GM12878 (cell line): ENCODE measurements around the gene LMNTD2. TPM values are rescaled to one million over a fixed set of nuclear protein-coding genes. Genes with fewer than 3 reads are reported as not detected.

Source experiments
- ATAC-seq: fragments of 200-7000 bp; cut with Tn5 transposase; 3 replicates; pipeline ENCODE4 v1.9.1; 2020; ENCODE audit warnings: mild to moderate bottlenecking, moderate library complexity
- BruUV-seq: library from RNA; stranded (reverse); fragments of 400-500 nt; replicated peaks from 2 replicates; lab custom pipeline; 2021; lab: Mats Ljungman, UMichigan
- CTCF ChIA-PET: fragments of 300-600 bp; sonication (Branson Sonifier 250); formaldehyde crosslinking; extraction: SDS; loops from one replicate; lab custom pipeline; 2021; ENCODE audit warnings: inconsistent platforms; lab: Yijun Ruan, JAX
- POLR2A ChIA-PET: fragments of 350-600 bp; formaldehyde crosslinking; extraction: SDS; loops from one replicate; lab custom pipeline; 2021; ENCODE audit warnings: inconsistent platforms; lab: Charles Lee
- RAD21 ChIA-PET: fragments of 300-600 bp; sonication (Branson Sonifier 250); formaldehyde crosslinking; loops from one replicate; lab custom pipeline; 2023; ENCODE audit warnings: antibody characterized with exemption; ENCODE audit not compliant: unreplicated experiment; lab: Charles Lee
- SMC1A ChIA-PET: fragments of 300-600 bp; sonication (Branson Sonifier 250); formaldehyde crosslinking; loops from one replicate; lab custom pipeline; 2023; ENCODE audit not compliant: unreplicated experiment, uncharacterized antibody; lab: Charles Lee
- DNase-seq: peaks from one replicate; pipeline ENCODE4 v3.0.0-alpha.2; 2011; ENCODE audit warnings: low read depth, low spot score
- FAIRE-seq: peaks from 3 replicates; lab custom pipeline; 2011; peaks lifted over from hg19 to GRCh38; lab: Jason Lieb, UNC
- H2AFZ ChIP-seq: 2 replicates; pipeline ENCODE4 v1.6.0; 2011; ENCODE audit warnings: low read depth, low read length, control low read depth; ENCODE audit not compliant: control insufficient read depth
- H3K27ac ChIP-seq: 2 replicates; pipeline ENCODE4 v1.5.1; 2011; ENCODE audit warnings: control low read depth; ENCODE audit not compliant: control insufficient read depth, insufficient read depth
- H3K27me3 ChIP-seq, 2 experiments: replicated peaks in 1 of 2; 2 replicates each; pipeline versions ENCODE4 v1.6.0 to v1.6.1; 2011; ENCODE audit warnings: low read length in 1 of 2; ENCODE audit not compliant: control insufficient read depth in 2 of 2, insufficient read depth in 2 of 2
- H3K36me3 ChIP-seq, 2 experiments: 2 replicates each; pipeline ENCODE4 v1.5.1; 2011; ENCODE audit warnings: low read length in 1 of 2; ENCODE audit not compliant: control insufficient read depth in 2 of 2, insufficient read depth in 2 of 2
- H3K4me1 ChIP-seq: 2 replicates; pipeline ENCODE4 v1.6.1; 2011; ENCODE audit warnings: mild to moderate bottlenecking, low read length, moderate library complexity, mixed read lengths; ENCODE audit not compliant: control insufficient read depth, insufficient read depth
- H3K4me2 ChIP-seq: 2 replicates; pipeline ENCODE4 v1.6.0; 2011; ENCODE audit warnings: control low read depth; ENCODE audit not compliant: control insufficient read depth, insufficient read depth
- H3K4me3 ChIP-seq: fragments of 200-600 bp; sonication (generic); 2 replicates; pipeline ENCODE4 v1.5.1; 2016
- H3K79me2 ChIP-seq: 2 replicates; pipeline ENCODE4 v1.6.0; 2011; ENCODE audit warnings: low read length; ENCODE audit not compliant: control insufficient read depth, insufficient read depth
- H3K9ac ChIP-seq: 2 replicates; pipeline ENCODE4 v1.8.0; 2011; ENCODE audit warnings: low read length, control low read depth, mixed read lengths; ENCODE audit not compliant: control insufficient read depth, insufficient read depth
- H3K9me3 ChIP-seq: replicated peaks from 3 replicates; pipeline ENCODE4 v1.5.1; 2011; ENCODE audit warnings: mild to moderate bottlenecking, low read length; ENCODE audit not compliant: control insufficient read depth, insufficient read depth
- H4K20me1 ChIP-seq: 2 replicates; pipeline ENCODE4 v1.6.0; 2011; ENCODE audit not compliant: control insufficient read depth, insufficient read depth
- ATF7 ChIP-seq: fragments of 450-650 bp; IDR thresholded peaks from 2 replicates; pipeline ENCODE4 v1.6.1; 2016; ENCODE audit warnings: low read depth, mild to moderate bottlenecking
- BMI1 ChIP-seq: fragments of 450-650 bp; IDR thresholded peaks from 2 replicates; pipeline ENCODE4 v1.6.1; 2016; ENCODE audit warnings: mild to moderate bottlenecking, moderate library complexity, borderline replicate concordance
- CEBPB ChIP-seq, 2 experiments: fragments of 150-350 bp in 1 of 2; IDR thresholded peaks; 2 replicates each; pipeline ENCODE4 v1.6.1; 2012 to 2014; ENCODE audit warnings: low read depth in 2 of 2, low read length in 2 of 2, borderline replicate concordance in 1 of 2, inconsistent platforms in 1 of 2
- E4F1 ChIP-seq: fragments of 450-650 bp; IDR thresholded peaks from 2 replicates; pipeline ENCODE4 v1.6.1; 2018; ENCODE audit warnings: borderline replicate concordance, mild to moderate bottlenecking; ENCODE audit not compliant: partially characterized antibody
- EED ChIP-seq: sonication (generic); IDR thresholded peaks from 2 replicates; pipeline ENCODE4 v1.6.1; 2016; ENCODE audit warnings: antibody characterized with exemption, low read depth
- EP300 ChIP-seq, 2 experiments: fragments of 150-350 bp in 1 of 2; IDR thresholded peaks; 2 replicates each; pipeline ENCODE4 v1.6.1; 2011 to 2012; ENCODE audit warnings: low read depth in 2 of 2, low read length in 2 of 2, borderline replicate concordance in 1 of 2, improper control_type of control experiment in 1 of 2, inconsistent platforms in 1 of 2; ENCODE audit not compliant: control insufficient read depth in 1 of 2
- ETV6 ChIP-seq, 2 experiments: fragments of 450-650 bp in 1 of 2; IDR thresholded peaks in 1 of 2; conservative IDR thresholded peaks in 1 of 2; 2 replicates each; pipeline ENCODE4 v1.6.1; 2014; ENCODE audit warnings: antibody characterized with exemption in 1 of 2, borderline replicate concordance in 1 of 2, low read depth in 1 of 2, mild to moderate bottlenecking in 1 of 2, moderate library complexity in 1 of 2
- FOXK2 ChIP-seq: fragments of 450-650 bp; IDR thresholded peaks from 2 replicates; pipeline ENCODE4 v1.6.1; 2017; ENCODE audit warnings: mild to moderate bottlenecking, moderate library complexity
- HDAC6 ChIP-seq: fragments of 200-600 bp; sonication (generic); IDR thresholded peaks from one replicate; pipeline ENCODE4 v1.8.0; 2017; ENCODE audit warnings: antibody characterized with exemption; ENCODE audit not compliant: unreplicated experiment
- MTA3 ChIP-seq: IDR thresholded peaks from 2 replicates; pipeline ENCODE4 v1.6.1; 2012; ENCODE audit warnings: low read length, inconsistent platforms, borderline replicate concordance
- PML ChIP-seq: IDR thresholded peaks from 2 replicates; pipeline ENCODE4 v1.6.1; 2012; ENCODE audit warnings: low read length, inconsistent platforms
- RFX5 ChIP-seq: IDR thresholded peaks from 2 replicates; pipeline ENCODE4 v1.6.1; 2011; ENCODE audit warnings: low read depth, low read length, improper control_type of control experiment
- RUNX3 ChIP-seq: IDR thresholded peaks from 2 replicates; pipeline ENCODE4 v1.6.1; 2012; ENCODE audit warnings: low read length, inconsistent platforms
- SIN3A ChIP-seq: IDR thresholded peaks from 2 replicates; pipeline ENCODE4 v1.6.1; 2012; ENCODE audit warnings: low read depth, low read length, improper control_type of control experiment
- ZNF622 ChIP-seq: fragments of 450-650 bp; IDR thresholded peaks from 2 replicates; pipeline ENCODE4 v1.6.1; 2017; ENCODE audit warnings: mild to moderate bottlenecking, inconsistent platforms
- ZZZ3 ChIP-seq: IDR thresholded peaks from 2 replicates; pipeline ENCODE4 v1.6.1; 2011; ENCODE audit warnings: low read depth; ENCODE audit not compliant: control insufficient read depth, insufficient read length
- WGBS: methylation state at CpG from one replicate; pipeline ENCODE4 v1.1.6; 2016; ENCODE audit warnings: low lambda C conversion rate; ENCODE audit not compliant: insufficient replicate concordance, insufficient coverage; ENCODE audit errors: missing lambda C conversion rate; 5-methylcytosine and 5-hydroxymethylcytosine counted together
- in situ Hi-C: fragments of 300-500 bp; cut with MboI; formaldehyde crosslinking; loops from 9 replicates; pipeline ENCODE4 v1.14.3; 2018; ENCODE audit warnings: mixed read lengths
- intact Hi-C: fragments of 100-400 bp; cut with micrococcal nuclease; formaldehyde crosslinking; loops from one replicate; pipeline ENCODE4 v1.14.2; 2022; ENCODE audit not compliant: unreplicated experiment
- polyA plus RNA-seq, 11 experiments: library from polyadenylated mRNA; depleted of rRNA in 4 of 11; unstranded in 6 of 11; stranded (reverse) in 5 of 11; fragments of >200 nt; fragmentation: Nextera tagmentation in 4 of 11; fragmentation: Illumina TruSeq in 1 of 11; extraction: Ambion mirVana in 4 of 11; extraction: Trizol in 1 of 11; gene quantifications; 1 replicate in 1 of 11; 2 replicates in 10 of 11; pipeline versions ENCODE4 v1.2.1 to v1.2.3, GENCODE V29; 2011 to 2016; ENCODE audit warnings: inconsistent platforms in 2 of 11, missing spikeins in 2 of 11, low read depth in 1 of 11
- total RNA-seq, 4 experiments: library from RNA; depleted of rRNA in 3 of 4; stranded (reverse); fragments of >200 nt in 3 of 4; fragmentation: Illumina TruSeq in 1 of 4; extraction: Trizol in 1 of 4; gene quantifications; 2 replicates each; pipeline versions ENCODE4 v1.2.1 to v1.2.3, GENCODE V29; 2013 to 2021

Gene LMNTD2
- total and polyA plus RNA-seq, 10 of the 15 experiments (the other 5 are each of a cell fraction or from before 2014, with no cell fraction given): 0.22 to 4.1 (median 1.3) TPM; not detected in 2

- ATAC-seq: no peak
- FAIRE-seq: no peak
- H3K4me3 ChIP-seq: no peak overlapping the region
- H3K9ac ChIP-seq: no peak overlapping the region
- H3K4me1 ChIP-seq: peaks cover 8% of the 10 kb centered on the region
- SMC1A ChIA-PET: no interaction called here
- H3K4me2 ChIP-seq: no peak overlapping the region
- no peak overlapping the region for H2AFZ ChIP-seq
- CTCF ChIA-PET: no interaction called here
- BruUV-seq: no TSS peak
- in situ Hi-C loops: no loop called here
- TF ChIP-seq HDAC6 (no peak), ATF7 (no peak), MTA3 (no peak), ZNF622 (no peak), SIN3A (no peak), EED (no peak), FOXK2 (no peak), BMI1 (no peak), E4F1 (no peak), ETV6 (conservative IDR thresholded peaks at IDR 0.05 in 1 of 2, IDR thresholded peaks at IDR 0.05 in 1 of 2; ENCODE audit: borderline replicate concordance in 1 of 2, low read depth in 1 of 2) (no peak), ZZZ3 (no peak), PML (no peak), RFX5 (no peak), CEBPB (IDR thresholded peaks at IDR 0.05; ENCODE audit: borderline replicate concordance in 1 of 2, low read depth in 2 of 2, low read length in 2 of 2) (no peak), EP300 (IDR thresholded peaks at IDR 0.05; ENCODE audit: borderline replicate concordance in 1 of 2, control insufficient read depth in 1 of 2, low read depth in 2 of 2, low read length in 2 of 2) (no peak), RUNX3 (no peak)
- RAD21 ChIA-PET: no interaction called here
- H3K79me2 ChIP-seq: peaks cover 16% of the 10 kb centered on the region
- intact Hi-C loops: no loop called here
- H3K27ac ChIP-seq: no peak overlapping the region
- H3K9me3 ChIP-seq: no peaks in the 10 kb centered on the region
- 80% methylated on average over 23 of the region's 28 CpGs for WGBS
- no peaks in the 10 kb centered on the region for H4K20me1 ChIP-seq
- POLR2A ChIA-PET: no interaction called here
- no peaks in the 10 kb centered on the region for H3K27me3 ChIP-seq
- H3K36me3 ChIP-seq: peaks cover 0 to 12% of the 10 kb centered on the region in 2 experiments; a peak in 3 of 4 replicates
- DNase-seq: no peak
Observed at GRCh38 chr11:530960-531831, 29.3 kb downstream of the LMNTD2 start.
